Lower lobe of right lung (tissue), 2 donors: ENCODE results near the gene PPP2R5C. TPM values are rescaled to one million over a fixed set of nuclear protein-coding genes. Genes with fewer than 3 reads are reported as not detected.

Source experiments
- ATAC-seq, 2 donors: fragments of 200-7000 bp; cut with Tn5 transposase; one replicate each; pipeline ENCODE4 v1.9.1; 2020 to 2022; ENCODE audit warnings: mild to moderate bottlenecking in 2 of 2, moderate library complexity in 2 of 2
- DNase-seq: peaks from one replicate; pipeline ENCODE4 v3.0.0-alpha.2; 2020
- H3K27ac ChIP-seq: fragments of 200-600 bp; one replicate; pipeline ENCODE4 v1.8.0; 2022
- H3K27me3 ChIP-seq: fragments of 200-600 bp; one replicate; pipeline ENCODE4 v1.8.0; 2022; ENCODE audit warnings: low read depth
- H3K36me3 ChIP-seq: fragments of 200-600 bp; one replicate; pipeline ENCODE4 v1.8.0; 2022; ENCODE audit warnings: mild to moderate bottlenecking
- H3K4me1 ChIP-seq: fragments of 200-600 bp; one replicate; pipeline ENCODE4 v1.8.0; 2022
- H3K4me3 ChIP-seq: fragments of 200-600 bp; one replicate; pipeline ENCODE4 v1.8.0; 2022; ENCODE audit warnings: mild to moderate bottlenecking
- H3K9me3 ChIP-seq: fragments of 200-600 bp; one replicate; pipeline ENCODE4 v1.8.0; 2022
- CTCF ChIP-seq: fragments of 200-600 bp; IDR thresholded peaks from one replicate; pipeline ENCODE4 v1.8.0; 2022; ENCODE audit warnings: antibody characterized with exemption, mild to moderate bottlenecking
- intact Hi-C: fragments of 100-400 bp; cut with DNase I; formaldehyde crosslinking; loops from one replicate; pipeline ENCODE4 v1.11.0; 2022
- total RNA-seq: library from RNA; stranded (reverse); fragmentation: NEBNext Ultra II Directional; extraction: Animal tissue kit (Norgen Biotek cat#: 25700); gene quantifications from one replicate; pipeline ENCODE4 v1.2.1, GENCODE V29; 2021
- donor health status: DM: no; HTN: yes; CAD: no; lungs with severe emphysema.

PPP2R5C gene
- total RNA-seq, 1 donor from 2014 or later: 160 TPM

- Histone ChIP-seq H3K4me3 (no peak overlapping the region), H3K36me3 (peaks cover 26% of the 10 kb centered on the region), H3K9me3 (no peaks in the 10 kb centered on the region), H3K27ac (peak overlapping the region; percentile 74), H3K27me3 (no peaks in the 10 kb centered on the region), H3K4me1 (peaks cover 31% of the 10 kb centered on the region)
- no peak for ATAC-seq
- intact Hi-C loops: no loop called here
- TF ChIP-seq CTCF: no peak
- DNase-seq: no peak
Measured at GRCh38 chr14:101859958-101860357, 98.4 kb downstream of the PPP2R5C start.

- ATAC-seq: peak; percentile 17 to 25
- peaks cover 16% of the 10 kb centered on the region for H3K4me1 ChIP-seq
- no peak overlapping the region for H3K27ac ChIP-seq
- no peak overlapping the region for H3K4me3 ChIP-seq
- H3K9me3 ChIP-seq: no peaks in the 10 kb centered on the region
- H3K27me3 ChIP-seq: no peaks in the 10 kb centered on the region
- intact Hi-C loops: no loop called here
- peaks cover 30% of the 10 kb centered on the region for H3K36me3 ChIP-seq
- DNase-seq: no peak
- no peak for TF ChIP-seq CTCF
Measured at GRCh38 chr14:101861464-101861863, 100.0 kb downstream of the PPP2R5C start.

- Histone ChIP-seq H3K27me3 (no peaks in the 10 kb centered on the region), H3K4me1 (peaks cover 12% of the 10 kb centered on the region), H3K9me3 (no peaks in the 10 kb centered on the region), H3K27ac (no peak overlapping the region), H3K4me3 (no peak overlapping the region), H3K36me3 (peaks cover 24% of the 10 kb centered on the region)
- DNase-seq (no peak), ATAC-seq (no peak)
- intact Hi-C loops: no loop called here
- TF ChIP-seq CTCF: no peak
Measured at GRCh38 chr14:101862177-101862576, 100.7 kb downstream of the PPP2R5C start.

- intact Hi-C loops: no loop called here
- H3K36me3 ChIP-seq: peaks cover 18% of the 10 kb centered on the region
- H3K9me3 ChIP-seq: no peaks in the 10 kb centered on the region
- ATAC-seq: no peak
- no peak for TF ChIP-seq CTCF
- no peak overlapping the region for H3K4me3 ChIP-seq
- no peak for DNase-seq
- H3K27me3 ChIP-seq: no peaks in the 10 kb centered on the region
- peaks cover 12% of the 10 kb centered on the region for H3K4me1 ChIP-seq
- H3K27ac ChIP-seq: no peak overlapping the region
Measured at GRCh38 chr14:101862711-101863110, 101.2 kb downstream of the PPP2R5C start.

- no peak for ATAC-seq
- TF ChIP-seq CTCF: no peak
- intact Hi-C loops: no loop called here
- H3K4me1 ChIP-seq: no peaks in the 10 kb centered on the region
- DNase-seq: no peak
- H3K9me3 ChIP-seq: no peaks in the 10 kb centered on the region
- no peak overlapping the region for H3K27ac ChIP-seq
- H3K27me3 ChIP-seq: no peaks in the 10 kb centered on the region
- H3K36me3 ChIP-seq: peaks cover 13% of the 10 kb centered on the region
- H3K4me3 ChIP-seq: no peak overlapping the region
Measured at GRCh38 chr14:101865288-101865687, 103.8 kb downstream of the PPP2R5C start.

GRCh38 chr14:101867854-101868253 lies 106.3 kb downstream of the PPP2R5C start:
- Histone ChIP-seq H3K27me3 (no peaks in the 10 kb centered on the region), H3K27ac (no peak overlapping the region), H3K4me3 (no peak overlapping the region), H3K4me1 (no peaks in the 10 kb centered on the region), H3K36me3 (peaks cover 13% of the 10 kb centered on the region), H3K9me3 (no peaks in the 10 kb centered on the region)
- intact Hi-C loops: no loop called here
- no peak for TF ChIP-seq CTCF
- no peak for ATAC-seq
- no peak for DNase-seq
